Stromal cell of bone marrow (primary cell): ENCODE results near the gene MGME1.

Experiments
- DNase-seq: peaks from one replicate; pipeline ENCODE4 v3.0.0-alpha.2; 2012; ENCODE audit warnings: low read depth

Gene MGME1

DNA sequence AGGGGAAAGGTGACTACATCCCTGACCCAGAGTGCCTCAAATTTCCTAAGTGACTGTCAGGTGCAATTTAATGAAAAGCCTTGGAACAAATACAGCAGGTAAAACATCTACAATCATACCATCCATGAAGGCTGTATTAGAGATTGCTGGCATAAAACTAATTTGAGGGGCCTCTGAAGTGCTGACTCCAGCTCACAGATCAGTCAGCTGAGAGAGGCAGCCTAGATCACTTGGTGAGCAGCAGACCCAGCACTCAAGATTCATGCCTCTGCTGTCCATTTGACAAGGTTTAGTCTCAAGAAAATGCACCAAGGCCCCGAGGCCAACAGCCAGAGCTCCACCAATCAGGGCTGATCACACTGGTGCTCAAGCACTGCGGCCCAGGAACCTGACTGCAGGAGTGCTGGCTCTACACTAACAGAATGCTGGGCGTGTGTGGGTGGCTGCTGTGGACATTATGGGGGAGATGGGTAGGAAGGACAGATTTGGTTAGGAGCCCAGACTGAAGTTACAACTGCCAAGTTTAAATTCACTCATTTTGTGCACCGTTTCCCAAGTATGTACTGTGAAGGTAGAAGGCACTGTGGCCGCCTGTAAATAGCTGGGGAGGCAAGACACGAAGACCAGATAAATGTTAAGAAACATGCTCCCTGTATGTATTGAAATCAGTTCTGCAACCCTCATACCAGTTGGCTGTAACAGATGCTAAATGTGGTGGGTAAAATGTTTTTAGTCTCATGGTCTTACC, 28.4 kb upstream of the MGME1 start:
- no peak for DNase-seq

DNA sequence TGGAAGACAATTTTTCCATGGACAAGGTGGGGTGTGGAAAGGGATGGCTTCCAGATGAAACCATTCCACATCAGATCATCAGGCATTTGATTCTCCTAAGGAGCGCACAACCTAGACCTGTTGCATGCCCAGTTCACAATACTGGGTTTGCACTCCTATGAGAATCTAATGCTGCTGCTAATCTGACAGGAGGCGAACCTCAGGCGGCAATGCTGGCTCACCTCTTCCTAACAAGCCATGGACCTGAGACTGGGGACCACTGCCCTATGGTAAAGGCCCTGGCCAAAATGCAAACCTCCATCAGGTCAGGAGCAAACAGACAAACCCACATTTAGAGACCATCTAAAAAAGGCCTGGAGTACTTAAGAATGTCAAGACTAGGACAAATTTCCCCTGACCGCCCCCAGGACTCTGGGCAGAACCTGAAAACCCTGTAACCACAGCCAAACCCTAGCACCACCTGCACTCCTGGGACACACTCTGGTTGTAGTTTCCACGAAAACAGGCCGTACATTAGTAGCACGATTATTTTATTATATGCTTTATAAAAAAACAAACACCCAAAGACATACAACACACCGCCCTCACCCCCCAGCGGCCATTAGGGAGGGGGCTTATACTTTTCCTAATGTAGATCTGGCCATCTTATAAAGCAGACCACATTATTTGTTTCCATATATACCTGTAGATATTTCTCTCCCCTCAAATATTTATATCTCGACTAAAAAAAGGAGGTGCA, 27.6 kb upstream of the MGME1 start:
- no peak for DNase-seq

- DNase-seq = no peak
Observed at GRCh38 chr20:17941826-17942196, 27.0 kb upstream of the MGME1 start.

GRCh38 chr20:17943343-17943742, 25.5 kb upstream of the MGME1 start:
- DNase-seq = no peak

GRCh38 chr20:17944854-17945474, 23.9 kb upstream of the MGME1 start:
- DNase-seq = no peak

GRCh38 chr20:17946040-17946439, 22.8 kb upstream of the MGME1 start:
- DNase-seq = no peak

DNA sequence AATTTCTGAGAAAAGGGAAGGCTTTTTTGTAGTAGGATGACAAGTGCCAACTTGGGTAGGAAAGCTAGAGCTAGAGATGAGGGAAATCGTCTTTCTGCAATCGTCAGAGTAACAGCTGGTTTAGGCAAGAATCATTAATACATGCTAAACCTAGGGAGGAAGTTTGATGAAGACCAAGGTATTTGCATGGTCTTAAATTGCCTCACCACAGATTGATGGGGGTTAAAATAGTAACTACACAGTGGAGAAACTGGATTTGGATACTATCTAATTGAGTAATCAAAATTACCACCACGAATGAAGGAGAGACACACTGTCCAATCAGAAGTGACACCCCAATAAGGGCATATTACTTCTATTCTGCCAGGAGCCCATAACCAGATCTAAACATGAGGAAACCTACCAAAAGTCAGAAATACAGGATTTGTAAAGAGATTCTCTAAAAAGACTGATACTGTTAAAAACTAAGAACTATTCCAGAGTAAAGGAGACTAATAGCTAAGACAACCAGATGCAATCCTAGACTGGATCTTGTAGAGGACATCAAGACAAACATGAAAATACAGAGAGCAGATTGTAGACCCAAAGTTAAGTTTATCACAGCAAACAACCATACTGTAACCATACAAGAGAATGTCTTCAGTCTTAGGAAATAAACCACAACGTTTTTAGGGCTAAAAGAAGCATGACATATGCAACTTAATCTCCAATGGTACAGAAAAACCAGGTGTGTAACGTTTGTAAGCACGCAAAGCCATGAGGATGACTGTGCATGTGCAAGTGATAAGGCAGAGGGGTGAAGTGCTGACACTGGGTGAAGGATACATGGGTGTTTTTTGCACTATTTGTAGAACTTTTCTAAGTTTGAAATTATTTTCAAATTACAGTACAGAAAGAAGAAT, 22.0 kb upstream of the MGME1 start:
- DNase-seq = no peak

DNA sequence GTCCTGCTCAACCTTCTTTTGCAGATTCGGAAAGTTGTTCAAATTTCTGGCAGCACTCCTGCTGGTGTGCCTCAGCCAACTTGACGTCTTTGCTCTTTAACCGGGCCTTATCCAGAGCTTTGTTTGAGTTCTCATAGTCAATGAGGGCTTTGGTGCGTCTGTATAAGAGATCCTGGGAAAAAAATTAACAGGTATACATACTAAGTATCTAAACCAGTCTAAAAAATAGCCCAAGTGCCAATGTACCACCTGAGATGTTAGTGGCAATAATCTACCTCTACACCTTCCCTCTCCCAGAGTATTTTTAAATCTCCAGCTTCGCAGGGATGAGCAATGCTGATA, 21.4 kb upstream of the MGME1 start:
- DNase-seq = no peak

- DNase-seq = no peak
Observed at GRCh38 chr20:17948442-17948841, 20.4 kb upstream of the MGME1 start.

GRCh38 chr20:17949899-17950298, 18.9 kb upstream of the MGME1 start:
- DNase-seq = no peak

DNA sequence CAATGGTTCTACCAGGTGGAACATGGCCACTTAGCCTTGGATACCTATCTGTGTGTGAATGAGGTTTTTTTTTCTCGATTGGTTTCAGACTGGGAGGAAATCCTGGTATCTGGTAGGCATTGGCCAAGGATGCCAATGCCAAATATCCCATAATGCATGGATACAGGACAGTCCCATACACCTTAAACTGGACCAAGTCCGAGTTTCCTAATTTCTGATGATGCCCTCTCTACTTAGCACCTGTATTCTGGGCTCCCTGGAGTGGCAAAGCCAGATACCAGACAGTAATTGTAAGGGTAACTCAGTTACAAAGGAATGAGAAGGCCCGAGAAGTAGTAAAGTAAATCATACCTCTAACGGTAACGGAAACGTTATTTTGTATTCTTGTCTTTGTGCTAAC, 18.1 kb upstream of the MGME1 start:
- DNase-seq = no peak

GRCh38 chr20:17951323-17951722, 17.5 kb upstream of the MGME1 start:
- no peak for DNase-seq

DNA sequence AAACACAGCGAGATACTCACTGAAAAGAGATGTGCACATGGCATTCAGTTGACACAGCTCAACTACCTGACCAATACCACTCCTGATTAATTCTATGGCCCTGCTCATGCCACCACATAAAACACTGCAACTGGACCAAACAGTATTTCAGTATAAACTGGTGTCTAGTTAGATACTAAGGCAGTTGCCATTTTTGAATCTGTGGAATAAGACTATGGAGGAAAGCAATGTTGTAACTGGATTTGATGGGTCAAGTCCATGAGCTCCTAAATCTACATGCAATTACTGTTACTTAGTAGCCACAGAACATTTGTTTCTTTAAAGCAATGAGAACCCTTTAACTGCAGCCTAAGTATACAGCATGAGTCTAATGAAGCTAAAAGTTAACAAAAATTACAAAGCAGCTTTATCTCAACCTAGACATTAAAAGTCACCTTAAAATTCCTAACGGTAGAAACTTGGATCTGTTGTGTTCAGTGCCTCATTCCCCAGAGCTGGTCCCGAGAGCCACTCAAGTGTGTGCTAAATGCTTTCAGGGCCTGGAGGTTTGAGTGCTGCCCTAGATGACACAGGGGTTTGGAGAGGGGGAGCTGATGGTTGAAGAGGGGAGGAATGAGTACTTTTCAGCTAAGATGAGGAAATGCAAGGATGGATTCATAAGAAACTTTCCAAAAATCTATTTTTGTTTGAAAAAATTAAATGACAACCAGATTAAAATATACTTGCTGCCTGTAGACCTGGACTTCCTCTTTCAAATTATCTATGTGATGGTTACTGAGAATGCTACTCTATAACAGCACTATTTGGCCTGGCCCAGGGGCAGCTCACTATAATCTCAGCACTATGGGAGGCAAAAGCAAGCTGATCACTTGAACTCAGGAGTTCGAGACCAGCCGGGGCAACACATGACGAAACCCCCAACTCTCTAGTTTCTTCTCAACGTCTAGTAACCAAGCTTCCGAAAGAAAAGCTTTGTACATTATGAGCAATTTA, 15.8 kb upstream of the MGME1 start:
- no peak for DNase-seq

GRCh38 chr20:17953935-17954334, 14.9 kb upstream of the MGME1 start:
- DNase-seq = no peak

DNA sequence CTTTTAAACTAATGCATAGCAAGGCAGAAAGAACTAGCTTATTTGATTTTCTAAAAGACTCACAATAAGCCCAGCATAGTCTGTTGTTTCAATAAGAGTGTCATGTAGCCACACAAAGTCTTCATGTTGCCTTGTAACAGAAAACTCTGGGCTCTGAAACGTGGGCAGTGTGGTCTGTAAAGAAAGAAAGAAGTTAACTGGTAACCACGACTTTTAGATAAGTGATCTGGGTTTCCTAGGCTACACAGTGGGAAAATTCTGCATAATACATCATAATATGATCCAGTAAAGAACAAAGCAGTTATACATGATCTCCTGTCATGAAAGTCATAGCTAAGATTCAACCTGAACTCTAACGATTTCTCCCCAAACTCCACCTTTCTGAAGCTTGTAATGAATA, 13.5 kb upstream of the MGME1 start:
- no peak for DNase-seq

DNA sequence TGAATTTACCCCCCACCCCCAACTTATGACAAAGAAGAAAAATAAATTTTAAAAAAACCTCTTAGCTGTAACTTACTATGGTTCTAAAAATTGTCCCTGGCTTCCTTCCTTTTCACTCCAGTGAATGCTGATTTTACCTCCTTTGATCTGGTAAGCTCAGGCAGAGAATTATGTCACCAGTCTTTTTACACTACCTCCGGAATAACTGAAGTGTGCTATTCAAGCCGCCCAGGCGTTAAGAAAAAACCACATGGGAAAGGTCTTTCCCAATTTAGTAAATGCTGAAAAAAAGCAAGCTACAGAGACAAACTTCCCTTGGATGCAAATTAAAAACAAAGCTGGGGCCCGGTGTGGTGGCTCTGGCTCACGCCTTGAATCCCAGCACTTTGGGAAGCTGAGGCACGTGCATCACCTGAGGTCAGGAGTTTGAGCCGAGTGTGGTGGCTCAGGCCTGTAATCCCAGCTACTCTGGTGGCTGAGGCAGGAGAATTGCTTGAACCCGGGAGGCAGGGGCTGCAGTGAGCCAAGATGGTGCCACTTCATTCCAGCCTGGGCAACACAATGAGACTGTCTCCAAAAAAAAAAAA, 12.6 kb upstream of the MGME1 start:
- no peak for DNase-seq

- no peak for DNase-seq
Observed at GRCh38 chr20:17957505-17958363, 11.1 kb upstream of the MGME1 start.

- no peak for DNase-seq
Observed at GRCh38 chr20:17958373-17959256, 10.2 kb upstream of the MGME1 start.

DNA sequence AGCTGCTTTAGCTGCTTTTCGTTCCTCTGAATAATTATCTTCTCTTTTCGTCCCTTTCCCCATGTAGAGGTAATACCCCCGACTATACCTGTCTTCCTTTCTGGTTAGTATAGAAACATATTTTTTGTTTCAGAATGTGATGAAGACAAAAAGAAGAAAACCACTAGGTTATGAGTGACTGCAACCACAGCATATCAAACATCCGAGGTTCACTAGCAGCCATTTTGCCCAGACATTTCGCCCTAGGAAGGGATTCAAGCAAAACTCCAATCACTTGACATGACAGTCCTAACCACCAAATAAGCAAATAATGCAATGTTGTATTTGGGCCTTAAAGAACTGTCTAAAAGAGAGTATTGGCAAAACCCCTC, 9.6 kb upstream of the MGME1 start:
- no peak for DNase-seq
